ENCODE results near the gene SPATA31D1.
"Not testable (repeated sequence)": the region's sequence is repeated elsewhere in the genome, so short reads cannot be mapped to it uniquely, and the experiment has no call there.

GRCh38 chr9:81943393-81943792, 45.2 kb upstream of the SPATA31D1 start, which contains the start of gene SPATA31D3:
- TF ChIP-seq CTCF (IDR thresholded peaks at IDR 0.05; ENCODE audit: low read length); EZH2 (IDR thresholded peaks at IDR 0.05; ENCODE audit: borderline replicate concordance, low read length): not testable (repeated sequence)
